SU-DHL-6 (cell line): ENCODE data around the gene DPEP1.

ENCODE experiments used
- EZH2phosphoT487 ChIP-seq: fragments of 200-600 bp; sonication (generic), shearing (Covaris generic); conservative IDR thresholded peaks from 2 replicates; pipeline ENCODE4 v1.6.1; 2018; ENCODE audit warnings: mild to moderate bottlenecking, antibody characterized with exemption, low read length, moderate library complexity, mixed read lengths
- TF ChIP-seq, protein P1 (sequence below): fragments of 200-600 bp; sonication (generic); IDR thresholded peaks from one replicate; pipeline ENCODE4 v1.5.1; 2017; ENCODE audit warnings: antibody characterized with exemption, mild to moderate bottlenecking, low read length, moderate library complexity; ENCODE audit not compliant: insufficient read depth, poor library complexity, severe bottlenecking

DNA sequence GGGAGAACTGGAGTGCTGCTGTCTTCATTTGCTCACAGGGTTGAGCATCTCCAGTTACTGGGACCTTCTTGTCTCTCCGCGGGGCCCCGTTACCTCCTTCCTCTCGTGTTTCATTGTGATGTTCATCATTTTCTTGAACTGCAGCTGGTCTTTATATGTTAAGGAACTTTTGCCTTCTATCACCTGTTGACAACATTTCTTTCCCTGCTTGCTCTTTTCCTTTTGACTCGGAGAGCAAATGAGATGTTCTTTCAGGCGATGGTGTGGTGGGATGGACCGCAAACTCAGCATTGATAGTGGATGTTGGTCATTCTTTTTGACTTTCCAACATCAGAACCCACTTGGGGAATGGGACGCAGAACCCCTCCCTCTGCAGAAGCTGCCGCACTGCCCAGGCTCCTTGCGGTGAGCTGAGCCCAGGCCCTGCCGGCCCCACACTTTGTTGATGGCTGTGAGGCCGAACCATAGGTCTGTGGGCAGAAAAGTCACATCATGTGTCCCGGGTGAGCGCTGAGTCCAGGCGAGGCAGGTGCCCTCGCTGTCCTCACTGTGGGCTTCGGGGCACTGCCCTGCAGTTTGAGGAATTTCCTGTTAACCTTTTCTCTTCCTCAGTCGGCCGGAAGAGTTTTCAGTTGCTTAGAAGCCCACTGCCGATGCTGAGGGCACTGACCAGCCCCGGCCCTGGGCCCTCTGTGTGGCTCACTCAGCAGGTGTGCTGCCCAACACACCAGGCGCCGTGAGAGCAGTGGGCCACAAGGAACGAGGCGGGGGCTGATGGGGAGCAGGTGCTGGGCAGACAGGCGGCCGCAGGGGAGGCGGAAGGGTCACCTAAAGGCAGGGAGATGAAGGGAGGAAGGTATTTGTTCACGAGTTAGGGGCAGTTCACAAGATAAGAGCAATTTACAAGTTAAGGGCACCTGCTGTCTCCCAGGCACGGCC is 45.5 kb upstream of the DPEP1 start:
- TF ChIP-seq, protein P1, sequence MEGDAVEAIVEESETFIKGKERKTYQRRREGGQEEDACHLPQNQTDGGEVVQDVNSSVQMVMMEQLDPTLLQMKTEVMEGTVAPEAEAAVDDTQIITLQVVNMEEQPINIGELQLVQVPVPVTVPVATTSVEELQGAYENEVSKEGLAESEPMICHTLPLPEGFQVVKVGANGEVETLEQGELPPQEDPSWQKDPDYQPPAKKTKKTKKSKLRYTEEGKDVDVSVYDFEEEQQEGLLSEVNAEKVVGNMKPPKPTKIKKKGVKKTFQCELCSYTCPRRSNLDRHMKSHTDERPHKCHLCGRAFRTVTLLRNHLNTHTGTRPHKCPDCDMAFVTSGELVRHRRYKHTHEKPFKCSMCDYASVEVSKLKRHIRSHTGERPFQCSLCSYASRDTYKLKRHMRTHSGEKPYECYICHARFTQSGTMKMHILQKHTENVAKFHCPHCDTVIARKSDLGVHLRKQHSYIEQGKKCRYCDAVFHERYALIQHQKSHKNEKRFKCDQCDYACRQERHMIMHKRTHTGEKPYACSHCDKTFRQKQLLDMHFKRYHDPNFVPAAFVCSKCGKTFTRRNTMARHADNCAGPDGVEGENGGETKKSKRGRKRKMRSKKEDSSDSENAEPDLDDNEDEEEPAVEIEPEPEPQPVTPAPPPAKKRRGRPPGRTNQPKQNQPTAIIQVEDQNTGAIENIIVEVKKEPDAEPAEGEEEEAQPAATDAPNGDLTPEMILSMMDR: no peak
- TF ChIP-seq EZH2phosphoT487: no peak
